K562 (cell line): ENCODE data around the gene ECT2L.

ENCODE experiments used
- BMI1 ChIP-seq: fragments of 150-350 bp; IDR thresholded peaks from 2 replicates; pipeline ENCODE4 v1.6.1; 2014; ENCODE audit warnings: low read length
- FOXA3 ChIP-seq, 2 experiments: fragments of 450-650 bp in 1 of 2; sonication (generic) in 1 of 2; formaldehyde crosslinking; IDR thresholded peaks in 1 of 2; conservative IDR thresholded peaks in 1 of 2; 2 replicates each; pipeline versions ENCODE4 v1.4.0 to v1.8.0; 2020 to 2022; ENCODE audit warnings: mild to moderate bottlenecking in 2 of 2, missing genetic modification reagents in 1 of 2
- FOXK1 ChIP-seq: sonication (generic); formaldehyde crosslinking; IDR thresholded peaks from 2 replicates; pipeline ENCODE4 v1.8.0; 2022; ENCODE audit warnings: missing genetic modification reagents, mild to moderate bottlenecking, borderline replicate concordance
- KAT7 ChIP-seq: sonication (generic); formaldehyde crosslinking; IDR thresholded peaks from 2 replicates; pipeline ENCODE4 v1.8.0; 2022; ENCODE audit warnings: missing genetic modification reagents, mild to moderate bottlenecking, borderline replicate concordance
- MAZ ChIP-seq, 2 experiments: fragments of 450-650 bp in 1 of 2; sonication (generic) in 1 of 2; formaldehyde crosslinking; IDR thresholded peaks in 1 of 2; conservative IDR thresholded peaks in 1 of 2; 2 replicates each; pipeline versions ENCODE4 v1.4.0 to v1.5.0; 2020; ENCODE audit warnings: mild to moderate bottlenecking in 1 of 2, missing genetic modification reagents in 1 of 2
- POLR2A ChIP-seq: fragments of 450-650 bp; conservative IDR thresholded peaks from 2 replicates; pipeline ENCODE4 v1.6.1; 2016
- SRSF7 ChIP-seq: fragments of 200-400 bp; formaldehyde crosslinking; optimal IDR thresholded peaks from 2 replicates; pipeline ENCODE3; 2017; ENCODE audit warnings: mild to moderate bottlenecking, low read depth, low read length
- TF ChIP-seq, protein P1 (sequence below): fragments of 250-450 bp; sonication (Bioruptor Pico); IDR thresholded peaks from 2 replicates; pipeline ENCODE4 v1.8.0; 2022; ENCODE audit warnings: moderate library complexity, mild to moderate bottlenecking, inconsistent platforms

DNA sequence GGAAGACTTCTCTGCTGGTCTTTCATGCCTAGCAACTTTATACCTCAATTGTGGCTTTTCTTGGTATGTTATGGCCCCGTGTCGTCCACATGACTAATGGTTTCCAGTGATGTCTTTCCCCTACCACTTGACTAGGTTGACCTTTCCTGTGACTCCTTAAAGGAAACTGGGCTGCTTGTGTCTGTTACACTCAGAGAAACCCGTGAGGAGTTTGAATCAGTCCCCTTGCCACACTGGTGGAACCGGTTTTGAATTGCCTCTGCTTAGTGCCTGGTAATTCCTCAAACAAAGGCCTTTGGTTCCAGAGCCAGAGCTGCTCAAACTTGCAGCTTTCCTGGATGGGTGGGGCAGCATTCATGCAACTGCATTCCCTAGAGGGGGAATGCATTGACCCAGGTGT is 21.9 kb downstream of the ECT2L start:
- no peak for TF ChIP-seq POLR2A
- no peak for TF ChIP-seq BMI1
- TF ChIP-seq MAZ (CRISPR knock-in tag; conservative IDR thresholded peaks at IDR 0.05 in 1 of 2, IDR thresholded peaks at IDR 0.05 in 1 of 2): no peak
- TF ChIP-seq SRSF7: no peak
- no peak for TF ChIP-seq FOXA3 (CRISPR knock-in tag; conservative IDR thresholded peaks at IDR 0.05 in 1 of 2, IDR thresholded peaks at IDR 0.05 in 1 of 2)
- no peak for TF ChIP-seq KAT7 (CRISPR knock-in tag)
- TF ChIP-seq, protein P1, sequence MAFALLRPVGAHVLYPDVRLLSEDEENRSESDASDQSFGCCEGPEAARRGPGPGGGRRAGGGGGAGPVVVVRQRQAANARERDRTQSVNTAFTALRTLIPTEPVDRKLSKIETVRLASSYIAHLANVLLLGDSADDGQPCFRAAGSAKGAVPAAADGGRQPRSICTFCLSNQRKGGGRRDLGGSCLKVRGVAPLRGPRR (CRISPR knock-in tag): no peak
- no peak for TF ChIP-seq FOXK1 (CRISPR knock-in tag)
